Stimulated activated CD8-positive, alpha-beta memory T cell treated with anti-CD3 and anti-CD28 coated beads, Interleukin-2, amount 100 ng/mL, for 48 hours (primary cell): ENCODE measurements around the gene KRTAP10-1.

Experiments used
- DNase-seq, 2 donors: peaks; one replicate each; pipeline ENCODE4 v3.0.0-alpha.2; 2020; ENCODE audit warnings: low read depth in 2 of 2

Gene KRTAP10-1

DNA sequence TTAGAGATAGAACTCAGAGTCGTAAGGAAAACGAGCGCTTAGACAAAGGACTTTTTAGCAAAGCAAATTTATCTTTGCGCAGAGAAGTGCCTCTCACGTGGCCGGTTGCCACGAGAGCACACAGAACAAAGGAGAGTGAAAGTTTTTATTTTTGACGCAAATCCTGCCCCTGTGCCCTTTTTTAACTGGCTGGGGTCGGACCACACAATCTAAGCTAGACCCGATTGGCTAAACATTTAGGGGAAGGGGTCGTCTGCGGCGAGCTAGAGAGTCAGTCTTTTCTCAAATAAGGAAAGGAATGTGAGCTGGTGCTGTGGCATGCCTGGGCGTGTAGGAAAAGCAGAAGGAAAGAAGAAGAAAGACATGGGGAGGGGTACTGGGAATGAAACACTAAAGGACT lies 8.9 kb upstream of the KRTAP10-1 start:
- no peak for DNase-seq

DNA sequence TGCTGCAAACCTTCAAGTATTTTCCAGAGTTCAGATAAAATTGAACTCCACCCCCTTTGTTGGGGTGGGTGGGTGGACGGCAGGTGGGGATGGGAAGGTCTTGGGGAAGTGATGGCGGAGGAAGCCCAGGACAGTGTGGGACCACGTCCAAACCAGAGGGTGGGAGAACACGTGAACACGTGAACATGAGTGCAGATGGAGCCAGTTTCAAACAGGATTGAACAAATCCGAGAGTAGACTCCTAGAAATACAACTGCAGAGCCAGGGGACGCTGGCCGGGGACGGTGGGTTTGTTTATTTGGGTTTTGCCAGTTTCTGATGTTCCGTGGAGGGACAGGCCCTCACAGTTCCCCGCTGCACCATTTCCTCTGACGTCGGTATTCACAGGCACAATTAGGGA lies 8.4 kb upstream of the KRTAP10-1 start:
- no peak for DNase-seq

DNA sequence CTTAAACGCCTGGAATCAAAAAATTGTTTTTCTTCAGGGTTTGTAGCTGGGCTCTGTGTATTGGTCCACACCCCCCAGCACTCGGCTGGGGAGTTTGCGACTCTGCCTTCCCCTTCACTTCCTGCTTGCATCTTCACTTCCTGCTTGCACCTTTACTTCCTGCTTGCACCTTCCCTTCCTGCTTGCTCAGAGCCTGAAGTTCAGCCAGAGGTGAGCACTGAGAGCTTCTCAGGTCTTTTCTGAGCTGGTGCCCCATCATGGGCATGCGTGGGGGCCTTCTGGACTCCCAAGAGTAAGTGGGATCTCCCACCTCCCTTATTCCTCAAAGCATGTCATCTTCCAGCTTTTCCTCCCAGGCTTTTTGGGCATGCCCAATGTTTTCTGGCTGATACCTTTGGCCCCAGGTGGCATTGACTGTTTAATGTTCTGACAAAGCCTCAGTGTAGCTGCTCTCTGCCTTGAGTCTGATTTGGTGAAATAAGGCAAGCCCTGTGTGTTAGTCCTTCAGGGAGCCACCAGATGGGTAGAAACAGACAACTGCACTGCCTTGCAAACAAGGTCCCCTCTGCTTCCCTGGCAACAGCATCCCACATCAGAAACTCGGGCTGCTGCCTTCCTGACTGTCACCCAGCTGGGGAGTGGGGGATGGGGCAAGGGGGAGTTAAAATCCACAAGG lies 7.8 kb upstream of the KRTAP10-1 start:
- DNase-seq: no peak

DNA sequence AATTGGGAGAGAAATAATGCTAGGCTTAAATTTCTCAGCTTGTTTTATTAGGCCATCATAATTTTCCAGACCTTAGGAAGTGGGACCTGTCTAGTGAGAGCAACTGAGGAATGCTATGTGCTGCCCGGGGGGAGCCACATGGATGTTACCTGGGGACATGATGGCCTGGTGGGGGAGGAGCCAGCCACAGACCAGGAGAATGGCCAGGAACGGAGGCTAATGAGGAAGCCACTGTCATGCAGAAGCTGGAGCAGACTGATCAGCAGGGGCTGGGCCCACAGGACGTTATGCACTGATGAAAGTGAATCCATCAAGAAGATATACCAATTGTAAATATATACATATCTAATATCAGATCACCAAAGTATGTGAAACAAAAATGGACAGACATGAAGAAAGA lies 4.6 kb upstream of the KRTAP10-1 start:
- no peak for DNase-seq

DNA sequence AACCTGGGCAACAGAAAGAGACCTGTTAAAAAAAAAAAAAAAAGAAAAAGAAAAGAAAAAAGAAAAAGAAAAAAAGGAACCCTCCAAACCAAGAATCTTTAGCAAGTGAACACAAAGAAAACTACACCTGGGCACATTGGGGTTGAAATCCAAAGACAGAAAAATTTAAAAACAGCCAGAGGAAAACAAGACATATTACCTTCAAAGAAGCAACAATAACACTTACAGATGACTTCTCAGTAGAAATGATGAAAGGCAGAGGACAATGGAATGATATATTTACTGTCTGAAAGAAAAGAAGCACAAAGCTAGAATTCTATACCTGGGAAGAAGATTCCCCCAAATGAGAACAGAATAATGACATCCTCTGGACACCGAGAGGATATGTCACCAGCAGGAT lies 2.7 kb upstream of the KRTAP10-1 start:
- no peak for DNase-seq

DNA sequence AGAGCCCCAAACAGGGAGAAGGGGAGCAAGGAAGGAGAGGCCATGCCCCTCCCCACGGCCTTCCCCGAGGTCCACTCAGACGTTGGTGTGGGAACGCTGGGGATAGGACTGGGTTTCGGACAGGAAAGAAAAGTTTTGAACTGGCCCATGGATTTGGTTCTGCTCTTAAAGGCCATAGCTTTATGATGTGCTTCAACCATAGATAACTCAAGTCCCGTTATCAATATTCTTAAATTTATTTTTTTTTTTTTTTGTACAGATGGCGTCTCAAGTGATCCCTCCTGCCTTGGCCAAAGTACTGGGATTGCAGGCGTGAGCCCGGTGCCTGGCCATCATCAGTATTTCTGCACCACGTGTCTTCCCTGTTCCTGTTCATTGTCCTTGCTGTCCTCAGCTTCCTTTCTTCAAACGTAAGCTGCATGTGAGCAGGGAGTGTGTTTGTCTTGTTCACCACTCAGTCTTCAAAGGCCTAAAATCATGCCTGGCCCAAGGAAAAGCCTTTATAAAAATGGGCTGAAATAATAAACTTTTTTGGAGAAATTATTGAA lies 820 bp upstream of the KRTAP10-1 start:
- no peak for DNase-seq

DNA sequence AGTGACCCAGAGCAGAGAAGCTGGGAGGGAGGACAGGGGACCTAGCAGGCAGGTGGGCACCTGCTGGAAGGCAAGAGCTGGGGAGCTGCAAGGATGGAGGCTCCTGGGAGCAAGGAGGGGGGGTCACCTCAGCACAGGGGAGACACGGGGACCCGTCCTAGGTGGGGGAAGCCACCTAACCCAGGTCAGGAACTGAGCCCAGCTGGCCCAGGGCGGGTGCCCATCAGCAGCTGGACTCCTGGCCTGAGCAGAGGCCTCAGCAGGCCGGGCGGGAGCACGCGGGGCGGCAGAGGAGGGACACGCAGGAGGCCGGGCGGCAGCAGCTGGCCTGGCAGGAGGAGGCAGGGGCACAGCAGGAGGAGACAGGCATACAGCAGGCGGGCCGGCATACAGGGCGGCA lies 949 bp downstream of the KRTAP10-1 start:
- no peak for DNase-seq

DNA sequence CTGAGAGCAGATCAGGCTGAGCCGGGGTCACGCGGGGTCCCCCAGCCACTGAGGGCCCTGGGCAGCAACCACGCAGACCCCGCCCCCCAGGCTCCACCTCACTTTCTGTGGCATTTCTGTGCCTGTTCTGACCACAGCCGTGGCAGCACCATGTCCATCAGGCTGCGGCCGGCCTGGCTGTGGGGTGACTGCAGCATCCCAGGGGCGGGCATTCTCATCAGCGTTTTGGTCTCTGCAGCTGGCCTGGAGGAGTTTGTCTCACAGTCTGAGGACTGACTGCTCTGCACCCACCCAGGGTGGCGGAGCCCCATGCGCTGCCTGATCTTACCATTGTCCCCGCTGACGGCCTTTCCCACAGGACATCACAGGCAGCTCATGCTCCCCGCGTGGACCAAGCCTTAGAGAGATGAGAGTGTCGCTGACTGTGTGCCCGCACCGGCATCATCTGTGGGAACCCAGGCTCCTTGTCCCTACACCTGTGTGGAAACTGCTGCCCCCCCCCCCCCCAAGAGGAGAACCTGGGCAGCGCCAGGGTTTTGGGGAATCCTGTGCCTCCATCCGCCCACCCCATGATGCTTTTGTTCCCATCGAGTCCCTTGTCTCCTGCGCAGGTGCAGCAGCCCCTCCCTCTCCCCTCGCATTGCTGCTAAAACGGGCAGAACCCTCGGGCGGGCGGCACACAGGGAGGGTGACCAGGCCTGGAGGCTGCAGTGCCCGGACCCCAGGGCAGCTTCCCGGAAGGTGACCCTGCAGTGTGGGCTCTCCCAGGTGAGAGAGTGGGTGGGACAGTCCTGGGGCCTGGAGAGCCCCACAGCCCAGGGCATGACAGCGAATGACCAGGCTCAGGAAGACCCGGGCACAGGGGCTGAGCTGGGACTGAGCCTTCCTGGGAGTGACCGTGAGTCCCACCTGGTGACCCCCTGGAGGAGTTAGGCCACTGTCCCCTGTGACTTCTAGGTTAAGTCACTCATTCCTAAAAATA lies 1.8 kb downstream of the KRTAP10-1 start:
- no peak for DNase-seq

DNA sequence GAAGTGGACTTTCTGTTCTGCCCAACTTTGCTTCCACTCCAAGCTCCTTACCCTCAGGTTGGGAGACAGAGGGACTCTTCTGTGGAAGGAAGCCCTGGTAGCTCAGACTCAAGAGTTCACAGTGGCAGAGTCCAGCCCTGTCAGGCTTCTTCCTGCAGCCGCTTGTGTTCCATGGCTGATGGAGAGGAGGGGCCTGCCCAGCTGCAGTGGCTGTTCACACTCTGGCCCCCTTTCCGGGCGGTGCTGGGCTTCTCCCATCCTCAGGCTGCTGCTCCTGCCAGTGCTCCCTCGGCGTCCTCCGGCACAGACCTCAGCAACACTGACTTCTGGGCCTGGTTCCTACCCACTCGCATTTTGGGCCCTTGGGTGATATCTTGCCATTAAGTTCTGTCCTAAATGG lies 4.0 kb downstream of the KRTAP10-1 start:
- no peak for DNase-seq

DNA sequence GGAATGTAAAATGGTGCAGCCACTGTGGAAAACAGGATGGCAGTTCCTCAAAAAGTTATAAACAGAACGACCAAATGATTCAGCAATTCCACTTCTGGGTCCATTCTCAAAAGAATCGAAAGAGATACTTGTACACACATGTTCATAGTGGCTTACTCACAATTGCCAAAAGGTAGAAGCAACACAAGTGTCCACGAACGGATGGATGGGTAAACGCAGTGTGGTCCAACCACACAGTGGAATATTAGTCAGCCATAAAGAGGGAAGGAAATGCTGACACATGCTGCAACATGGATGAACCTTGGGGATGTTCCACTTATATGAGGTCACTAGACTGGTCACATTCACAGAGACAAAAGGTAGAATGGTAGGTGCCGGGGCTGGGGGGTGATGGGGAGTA lies 5.3 kb downstream of the KRTAP10-1 start:
- DNase-seq: no peak

DNA sequence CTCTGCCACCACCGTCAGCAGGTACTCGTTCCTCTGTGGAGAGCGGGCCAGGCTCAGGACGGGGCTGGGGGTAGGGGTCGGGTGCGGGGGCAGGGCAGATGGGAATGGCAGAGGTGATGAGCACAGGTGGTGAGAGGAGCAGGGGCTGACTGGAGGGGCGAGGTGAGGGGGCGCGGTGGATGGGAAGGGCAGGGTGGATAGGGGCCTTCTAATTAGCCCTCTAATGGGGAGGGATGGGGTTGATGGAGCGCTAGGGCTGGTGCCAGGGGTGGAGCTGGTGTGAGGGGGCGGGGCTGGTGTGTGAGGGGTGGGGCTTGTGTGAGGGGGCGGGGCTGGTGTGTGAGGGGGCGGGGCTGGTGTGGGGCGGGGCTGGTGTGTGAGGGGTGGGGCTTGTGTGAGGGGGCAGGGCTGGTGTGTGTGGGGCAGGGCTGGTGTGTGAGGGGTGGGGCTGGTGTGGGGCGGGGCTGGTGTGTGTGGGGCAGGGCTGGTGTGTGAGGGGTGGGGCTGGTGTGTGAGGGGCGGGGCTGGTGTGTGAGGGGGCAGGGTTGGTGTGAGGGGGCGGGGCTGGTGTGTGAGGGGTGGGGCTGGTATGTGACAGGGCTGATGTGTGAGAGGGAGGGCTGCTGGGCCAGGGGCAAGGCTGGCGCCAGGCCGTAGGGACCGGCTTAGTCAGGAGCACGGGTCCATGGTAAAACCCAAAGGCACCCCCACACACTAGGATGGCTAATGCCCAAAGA lies 5.9 kb downstream of the KRTAP10-1 start:
- DNase-seq: no peak

DNA sequence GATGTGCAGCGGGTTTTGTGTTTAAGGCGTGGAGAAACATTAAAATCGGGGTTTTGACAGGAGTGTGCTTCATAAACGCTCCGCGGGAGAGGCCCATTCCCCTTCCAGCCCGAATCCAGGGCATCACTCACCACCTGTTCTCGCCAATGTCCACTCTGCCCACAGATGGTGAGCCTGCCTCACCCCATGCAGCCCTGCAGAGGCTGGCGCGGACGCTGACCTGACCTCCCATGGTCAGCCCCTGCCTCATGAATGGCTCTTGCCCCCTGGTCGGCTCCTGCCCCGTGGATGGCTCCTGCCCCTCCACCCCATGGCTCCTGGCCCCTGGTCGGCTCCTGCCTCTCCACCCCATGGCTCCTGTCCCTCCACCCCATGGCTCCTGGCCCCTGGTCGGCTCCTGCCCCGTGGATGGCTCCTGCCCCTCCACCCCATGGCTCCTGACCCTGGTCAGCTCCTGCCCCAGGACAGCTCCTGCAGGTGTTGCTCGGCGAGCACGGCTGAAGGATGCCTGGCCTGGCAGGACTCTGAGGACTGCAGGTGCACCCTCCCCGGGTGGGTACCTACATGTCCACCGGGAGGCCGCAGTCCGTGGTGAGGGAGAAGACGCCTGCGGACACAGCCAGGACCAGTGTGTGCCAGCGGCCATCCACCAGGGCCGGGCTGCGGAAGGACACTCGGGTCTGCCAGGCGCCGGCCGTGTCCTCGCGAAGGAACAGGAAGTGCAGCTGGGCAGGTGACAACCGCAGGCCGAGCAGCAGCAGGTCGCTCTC lies 6.7 kb downstream of the KRTAP10-1 start:
- no peak for DNase-seq

DNA sequence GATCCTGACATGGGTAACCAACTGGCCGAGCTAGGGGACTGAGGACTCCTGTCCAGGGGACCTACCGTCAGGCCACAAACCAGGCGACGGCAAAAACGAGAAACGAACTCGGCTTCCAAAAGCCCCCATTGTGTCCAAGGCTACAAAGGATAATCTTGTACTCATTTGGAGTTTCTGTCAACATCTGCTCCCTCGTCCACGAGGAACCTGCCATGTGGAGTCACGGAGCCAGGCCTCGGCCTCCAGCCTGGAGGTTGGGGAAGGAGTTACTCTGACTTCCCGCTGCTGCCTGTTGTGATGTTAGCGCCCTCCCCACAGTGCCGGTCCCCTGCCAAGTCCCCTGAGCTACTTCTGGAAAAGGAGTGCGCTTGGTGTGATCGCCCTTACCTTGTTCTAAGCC lies 7.3 kb downstream of the KRTAP10-1 start:
- no peak for DNase-seq

DNA sequence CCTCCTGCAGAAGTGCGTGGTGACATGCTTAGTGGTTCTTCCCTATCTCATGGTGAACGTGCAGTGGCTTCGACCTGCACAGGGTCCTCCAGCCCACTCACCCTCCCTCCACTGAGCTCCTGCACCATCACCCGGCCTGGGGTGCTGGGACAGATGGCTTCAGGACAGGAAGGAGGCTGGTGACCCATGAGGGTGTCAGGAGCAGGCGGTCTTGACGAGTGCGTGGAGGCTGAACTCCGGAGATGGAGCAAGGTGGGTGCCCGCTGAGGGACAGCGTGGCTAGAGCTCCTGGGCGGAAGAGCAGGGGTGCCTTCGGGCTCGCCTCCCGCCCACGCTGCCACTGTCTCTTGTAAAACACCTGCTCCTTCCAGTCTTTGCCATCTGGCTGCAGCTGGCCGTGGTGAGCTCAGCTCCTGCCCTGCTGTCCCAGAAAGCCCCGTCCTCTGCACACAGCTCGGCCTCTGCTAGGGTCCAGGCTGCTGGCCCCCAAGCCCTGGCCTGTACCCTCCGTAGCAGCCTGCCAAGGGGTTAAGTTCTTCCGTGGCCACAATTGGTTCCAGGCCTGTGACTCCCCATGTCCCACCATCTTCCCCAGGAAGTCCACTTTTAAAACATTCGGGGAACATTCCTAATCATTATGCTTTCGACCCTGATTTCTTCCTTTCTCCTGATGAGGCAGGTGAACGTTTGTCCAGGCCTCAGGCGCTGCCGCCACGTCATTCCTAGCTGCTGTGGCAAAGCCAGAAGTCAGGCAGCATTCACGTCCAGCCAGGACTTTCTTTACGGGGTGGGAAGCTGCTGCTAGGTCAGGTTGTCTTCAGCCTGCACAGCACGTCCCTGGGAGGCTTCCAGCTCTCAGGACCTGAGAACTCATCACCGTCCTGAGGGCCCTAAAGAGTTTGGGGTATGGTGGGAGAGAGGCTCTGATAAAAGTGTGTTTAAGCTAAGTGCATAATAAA lies 8.1 kb downstream of the KRTAP10-1 start:
- DNase-seq: no peak

DNA sequence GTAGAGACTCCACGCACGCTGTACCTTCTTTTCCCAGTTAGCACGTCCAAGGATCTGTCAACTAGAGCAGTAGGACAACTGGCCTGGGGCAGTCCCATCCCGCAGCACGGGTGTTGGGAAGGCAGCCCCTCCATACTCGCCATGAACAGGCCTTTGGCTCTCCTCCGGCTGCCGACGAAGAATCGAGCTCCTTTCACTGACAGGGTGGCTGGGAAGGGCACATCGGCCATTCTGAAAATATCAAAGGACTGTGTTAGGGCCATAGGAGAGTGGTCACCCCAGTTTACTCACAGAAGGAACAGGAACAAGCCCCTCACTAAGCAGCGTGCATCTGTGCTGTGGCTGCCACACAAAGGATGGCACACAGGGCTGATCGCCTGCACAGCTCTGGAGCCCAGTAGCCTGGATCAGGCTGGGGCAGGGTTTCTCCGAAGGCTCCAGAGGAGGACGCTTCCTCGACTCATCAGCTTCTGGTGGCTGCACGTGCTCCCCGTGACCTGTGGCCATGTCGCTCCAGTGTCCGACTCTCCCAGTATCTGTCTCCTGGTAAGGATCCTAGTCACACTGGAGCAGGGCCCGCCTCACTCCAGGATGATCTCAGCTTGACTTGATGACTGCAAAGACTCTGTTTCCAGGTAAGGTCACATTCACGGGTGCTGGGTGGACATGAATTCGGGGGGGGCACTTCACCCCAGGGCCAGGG lies 8.9 kb downstream of the KRTAP10-1 start:
- DNase-seq: no peak

DNA sequence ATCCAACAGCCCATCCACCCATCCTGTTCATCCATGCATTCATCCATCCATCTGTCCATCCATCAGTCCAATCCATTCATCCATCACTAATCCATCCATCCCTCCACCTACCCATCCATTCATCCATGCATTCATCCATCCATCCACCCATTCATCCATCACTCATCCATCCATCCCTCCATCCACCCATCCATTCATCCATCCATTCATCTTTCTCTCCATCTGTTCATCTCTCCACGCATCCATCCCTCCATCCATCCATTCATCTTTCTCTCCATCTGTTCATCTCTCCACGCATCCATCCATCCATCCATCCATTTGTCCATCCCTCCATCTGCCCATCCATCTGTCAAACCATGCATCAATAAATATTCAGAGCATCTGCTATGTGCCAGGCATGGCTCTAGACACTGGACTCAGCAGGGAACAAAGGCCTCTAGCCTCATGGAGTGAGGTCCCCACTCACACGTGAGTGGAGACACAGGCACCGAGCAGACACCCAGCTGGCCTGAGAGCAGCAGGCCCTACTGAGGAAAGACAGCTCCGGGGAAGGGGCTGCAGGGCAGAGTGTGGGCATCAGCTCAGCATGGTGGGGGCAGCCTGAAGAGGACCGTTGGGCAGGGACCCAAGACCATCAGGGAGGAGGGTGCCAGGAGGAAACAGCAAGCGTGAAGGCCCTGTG lies 9.6 kb downstream of the KRTAP10-1 start:
- DNase-seq: no peak

DNA sequence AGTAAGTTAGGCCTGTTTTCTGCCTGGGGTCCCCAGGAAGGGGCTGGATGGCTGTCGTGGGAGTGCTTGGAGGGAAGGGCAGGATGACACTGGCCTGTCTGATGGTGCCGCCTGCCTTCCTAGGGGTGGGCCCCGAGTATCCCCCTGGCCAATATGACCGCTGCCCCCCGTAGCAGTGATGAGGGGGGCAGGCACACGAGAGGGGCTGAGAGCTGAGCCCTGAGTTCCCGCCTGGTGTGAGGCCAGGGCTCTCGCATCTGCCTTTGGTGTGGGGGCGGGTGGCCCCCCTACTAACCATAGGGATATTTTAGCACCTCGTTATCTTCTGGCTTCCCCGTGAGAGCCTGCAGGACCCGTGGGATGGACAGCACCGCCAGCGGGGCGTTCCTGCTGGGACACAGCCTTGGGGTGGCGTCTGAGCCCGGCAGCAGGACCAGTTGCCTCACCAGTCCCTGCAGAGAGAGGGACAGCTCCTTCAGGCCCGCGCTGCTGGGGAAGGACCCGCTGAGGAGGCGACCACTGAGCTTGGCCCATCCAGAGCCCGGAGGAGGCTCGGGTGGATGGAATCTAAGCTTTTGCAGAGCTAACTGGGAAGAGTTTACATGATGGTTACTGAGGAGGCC lies 10.4 kb downstream of the KRTAP10-1 start:
- DNase-seq: no peak

DNA sequence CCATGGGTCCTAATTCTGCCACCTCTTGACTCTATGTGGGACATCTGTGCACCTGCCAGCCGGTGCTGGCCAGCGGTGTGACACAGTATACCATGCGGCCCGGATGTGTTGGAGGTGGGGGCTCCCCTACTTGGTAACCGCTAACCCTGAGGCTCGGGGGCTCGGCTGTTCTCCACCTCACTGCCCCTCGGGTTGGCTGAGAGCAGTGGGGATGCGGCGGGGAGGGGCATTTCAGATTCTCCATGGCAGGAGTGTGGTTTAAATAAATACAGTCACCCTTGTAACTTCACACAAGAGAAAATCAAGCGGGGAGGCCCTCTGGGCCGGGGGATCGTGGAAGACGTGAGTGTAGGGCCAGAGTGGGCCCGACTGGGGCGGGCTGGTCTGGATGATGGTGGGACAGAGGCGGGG lies 11.0 kb downstream of the KRTAP10-1 start:
- DNase-seq: no peak

DNA sequence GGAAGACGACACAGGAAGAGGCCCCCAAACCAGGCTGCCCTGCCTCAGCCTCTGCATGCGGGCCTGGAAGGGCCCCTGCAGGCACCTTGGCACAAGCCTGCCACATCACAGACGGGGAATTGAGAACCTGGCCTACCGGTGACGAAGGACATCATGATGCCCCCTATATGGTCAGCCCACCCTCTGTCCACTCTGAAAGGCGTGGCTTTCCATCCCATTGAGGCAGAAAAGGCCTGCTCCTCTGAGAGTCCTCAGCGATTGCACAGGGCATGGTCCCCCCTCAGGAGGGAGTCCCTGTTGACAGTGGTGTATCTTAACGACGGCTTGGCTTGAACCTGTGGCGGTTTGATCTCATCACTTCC lies 11.4 kb downstream of the KRTAP10-1 start:
- DNase-seq: no peak
